ENCODE data around the gene OR1L8.

GRCh38 chr9:122551371-122551770 is 31.8 kb downstream of the OR1L8 start:
- TF ChIP-seq POLR2A (IDR thresholded peaks at IDR 0.05), result no peak
- TF ChIP-seq CTCF (IDR thresholded peaks at IDR 0.05), result no peak
- no peak for TF ChIP-seq EP300 (IDR thresholded peaks at IDR 0.05)
